ENCODE measurements around the gene GAB2.

GAB2 gene

GRCh38 chr11:78427615-78428265, 10.1 kb upstream of the GAB2 start:
- DNase-seq: peak in 1 of 2 donors; percentile 29

DNA sequence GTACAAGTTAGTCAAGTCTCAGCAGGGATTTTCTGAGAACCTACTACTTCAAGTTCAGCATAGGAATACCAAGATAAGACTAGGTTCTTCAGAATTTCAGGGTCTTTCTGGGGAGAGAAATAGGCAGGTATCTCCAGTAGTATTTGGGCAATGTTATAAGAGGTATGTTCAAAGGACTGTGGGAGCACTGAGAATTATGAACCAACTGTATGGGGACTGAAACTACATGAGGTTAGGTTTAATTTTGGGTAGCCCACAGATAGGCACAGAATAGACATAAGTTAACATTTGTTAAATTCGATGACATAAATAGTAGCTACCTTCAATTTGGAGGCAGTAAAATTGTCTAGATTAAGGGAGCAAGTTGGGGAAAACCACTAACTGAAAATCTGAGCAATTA, 9.2 kb upstream of the GAB2 start:
- DNase-seq: no peak

DNA sequence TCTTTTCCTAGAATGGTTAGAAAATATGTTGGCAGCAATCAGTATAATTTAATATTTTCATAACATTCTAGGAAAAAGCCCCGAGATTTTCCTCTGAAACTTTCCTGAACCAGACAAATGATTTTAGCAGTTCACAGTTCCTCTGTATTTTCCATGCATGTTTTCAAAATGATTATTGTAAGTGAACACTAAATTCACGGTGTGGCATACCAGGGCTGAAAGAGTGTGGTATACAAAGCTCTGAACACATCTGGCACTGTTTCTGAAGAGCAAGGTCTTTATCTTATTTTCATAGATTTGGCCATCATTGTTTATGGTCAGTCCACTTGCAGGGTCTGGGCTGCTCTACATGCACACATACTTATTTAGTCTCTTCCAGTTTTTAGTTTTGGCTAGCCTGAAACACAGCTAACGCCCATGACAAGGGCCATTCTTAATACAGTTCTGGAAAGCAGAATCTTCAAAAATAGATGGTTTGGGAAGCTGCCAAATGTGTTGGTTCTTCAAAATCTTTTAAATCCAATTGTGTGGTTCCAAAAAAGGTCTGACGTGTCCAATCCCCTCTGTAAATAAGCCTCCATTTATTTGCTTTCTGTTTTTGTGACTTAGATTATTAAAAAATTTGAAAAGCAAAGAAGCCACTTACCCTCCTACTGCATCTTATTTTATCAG, 7.9 kb upstream of the GAB2 start:
- DNase-seq: no peak

GRCh38 chr11:78424334-78425270, 7.0 kb upstream of the GAB2 start:
- DNase-seq: peak in 1 of 2 donors; percentile 43

DNA sequence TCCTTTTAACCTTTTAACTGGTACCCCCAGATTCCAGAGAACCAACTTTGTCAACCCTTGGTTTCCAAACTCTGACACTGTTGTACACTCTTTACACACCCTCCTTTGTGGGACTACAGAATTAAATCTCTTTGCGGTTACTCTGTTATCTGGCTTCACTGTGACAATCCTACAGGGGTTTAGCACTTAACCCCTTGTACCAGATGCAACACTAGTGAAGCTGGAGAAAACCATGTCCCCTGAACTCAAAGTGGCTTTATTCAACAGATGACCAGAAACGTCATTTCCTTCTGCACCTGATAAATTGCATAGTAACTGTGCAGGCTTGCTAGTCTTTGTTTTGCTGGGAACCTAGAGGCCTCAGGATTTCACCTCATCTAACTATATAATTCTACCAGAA, 5.6 kb upstream of the GAB2 start:
- no peak for DNase-seq

DNA sequence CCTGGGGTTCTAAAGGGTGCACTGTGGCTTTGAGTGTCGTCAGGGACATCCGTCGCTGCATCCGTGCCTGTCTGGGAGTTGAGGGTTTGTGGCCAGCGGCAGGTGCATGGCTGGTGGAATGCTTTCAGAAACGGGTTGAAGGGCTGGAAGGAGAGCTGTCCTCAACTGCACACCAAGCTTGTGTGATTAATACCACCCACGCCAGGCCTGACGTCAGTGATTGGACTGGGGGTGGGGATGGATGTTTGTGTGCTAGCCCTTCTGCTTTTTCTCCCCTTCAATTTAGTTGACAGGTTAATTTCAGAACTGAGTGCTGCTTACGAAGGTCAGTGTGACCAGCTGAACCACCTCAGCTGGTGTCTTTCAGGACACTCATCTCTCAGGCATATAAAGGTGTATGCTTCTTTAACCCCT, 3.2 kb upstream of the GAB2 start:
- peak in 1 of 2 donors; percentile 79 for DNase-seq

- peak; percentile 54 to 58 for DNase-seq
These were observed 2.7 kb upstream of the GAB2 start for GRCh38 chr11:78420255-78420764.

GRCh38 chr11:78419327-78419726, 1.7 kb upstream of the GAB2 start:
- peak in 1 of 2 donors; percentile 75 for DNase-seq

- DNase-seq: no peak
These were observed 1.1 kb upstream of the GAB2 start for GRCh38 chr11:78418584-78419211.

DNA sequence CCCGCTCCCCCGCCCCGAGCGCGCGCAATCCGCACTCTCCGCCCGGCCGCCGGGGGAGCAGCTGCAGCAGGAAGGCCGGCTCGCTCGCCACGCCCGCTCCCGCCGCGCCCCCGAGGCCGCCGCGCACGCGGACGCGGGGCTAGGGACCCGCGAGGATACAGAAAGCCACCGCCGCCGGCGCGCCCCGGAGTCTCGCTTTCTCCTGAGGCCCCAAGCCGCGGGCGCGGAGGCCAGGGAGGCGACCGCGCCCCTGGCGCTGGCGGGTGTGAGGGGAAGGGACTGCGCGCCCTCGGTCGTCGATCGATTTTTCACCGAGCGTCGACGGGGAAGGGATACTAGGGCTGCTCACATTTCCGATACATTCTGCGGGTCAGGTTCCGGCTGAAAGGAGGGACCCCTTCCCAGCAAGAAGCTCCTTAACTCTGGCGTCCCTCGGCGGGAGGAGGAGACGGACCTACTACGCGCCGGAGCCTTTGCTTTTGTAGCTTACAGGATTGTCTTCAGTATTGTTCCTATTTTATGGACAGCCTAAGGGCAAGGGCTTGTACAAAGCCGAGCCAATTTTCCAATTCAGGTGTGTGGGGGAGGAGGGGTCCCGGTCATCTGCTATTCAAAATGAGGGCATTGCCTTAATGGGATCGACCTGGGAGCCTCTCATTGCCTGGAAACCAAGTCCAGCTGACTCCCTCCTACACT, 416 bp upstream of the GAB2 start:
- DNase-seq: peak; percentile 83

DNA sequence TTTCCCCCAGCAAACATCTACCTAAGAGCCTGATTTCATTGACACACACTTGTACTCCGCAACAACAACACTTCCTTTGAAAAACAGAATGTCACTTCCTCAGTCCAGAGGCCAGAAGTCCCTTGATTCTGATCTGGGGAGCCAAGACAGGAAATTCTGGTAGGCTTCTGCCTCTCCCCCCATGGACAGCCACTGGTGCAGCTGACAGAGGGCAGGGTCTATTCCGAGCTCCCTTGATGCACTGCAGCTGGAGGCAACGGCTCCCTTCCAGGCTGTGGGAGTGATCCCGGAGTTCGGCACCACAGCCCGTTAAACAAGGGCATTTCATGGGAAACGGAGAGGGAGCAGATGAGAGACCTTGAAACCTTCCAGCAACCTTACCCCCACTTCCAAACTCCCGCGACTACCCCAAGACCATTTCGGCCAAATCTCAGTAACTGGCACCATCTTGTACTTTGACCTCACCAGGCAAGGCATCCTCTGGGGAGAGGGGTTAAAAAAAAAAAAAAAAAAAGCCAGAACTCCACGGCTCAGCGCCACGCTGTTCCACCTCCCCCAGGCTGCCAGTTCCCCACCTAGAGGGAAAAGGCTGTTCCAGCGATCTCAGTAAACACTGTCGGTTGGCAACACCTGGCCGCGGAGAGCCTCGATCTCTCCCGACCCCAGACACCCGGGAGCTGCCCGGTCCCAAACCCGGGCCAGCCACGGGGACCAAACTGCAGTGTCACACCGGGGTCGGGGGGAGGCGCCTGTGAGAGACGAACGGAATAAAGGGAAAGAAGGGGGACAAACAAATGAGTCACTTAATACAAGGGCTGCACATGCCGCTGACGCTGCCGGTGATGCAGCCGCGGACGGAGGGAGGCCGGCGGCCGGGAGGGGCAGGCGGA, 1.1 kb downstream of the GAB2 start:
- peak; percentile 81 to 87 for DNase-seq

DNA sequence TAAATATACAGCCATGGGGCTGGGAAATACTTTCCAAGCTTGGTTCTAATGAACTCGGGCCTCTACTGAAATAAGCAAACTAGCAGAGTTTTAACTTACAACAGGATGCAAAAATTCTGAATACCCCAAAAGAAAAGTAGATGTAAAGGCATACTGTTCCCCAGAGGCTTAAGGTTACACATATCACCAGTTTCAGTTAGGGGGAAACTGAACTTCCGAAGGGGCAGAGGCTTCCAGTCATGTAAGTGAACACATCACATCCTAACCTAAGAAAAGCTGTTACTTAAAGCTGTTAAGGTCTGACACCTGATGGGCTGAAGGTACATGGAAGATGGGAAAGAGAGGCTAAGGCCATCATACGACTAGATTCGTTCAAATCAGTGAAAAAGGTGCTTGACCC, 2.3 kb downstream of the GAB2 start:
- DNase-seq: no peak

DNA sequence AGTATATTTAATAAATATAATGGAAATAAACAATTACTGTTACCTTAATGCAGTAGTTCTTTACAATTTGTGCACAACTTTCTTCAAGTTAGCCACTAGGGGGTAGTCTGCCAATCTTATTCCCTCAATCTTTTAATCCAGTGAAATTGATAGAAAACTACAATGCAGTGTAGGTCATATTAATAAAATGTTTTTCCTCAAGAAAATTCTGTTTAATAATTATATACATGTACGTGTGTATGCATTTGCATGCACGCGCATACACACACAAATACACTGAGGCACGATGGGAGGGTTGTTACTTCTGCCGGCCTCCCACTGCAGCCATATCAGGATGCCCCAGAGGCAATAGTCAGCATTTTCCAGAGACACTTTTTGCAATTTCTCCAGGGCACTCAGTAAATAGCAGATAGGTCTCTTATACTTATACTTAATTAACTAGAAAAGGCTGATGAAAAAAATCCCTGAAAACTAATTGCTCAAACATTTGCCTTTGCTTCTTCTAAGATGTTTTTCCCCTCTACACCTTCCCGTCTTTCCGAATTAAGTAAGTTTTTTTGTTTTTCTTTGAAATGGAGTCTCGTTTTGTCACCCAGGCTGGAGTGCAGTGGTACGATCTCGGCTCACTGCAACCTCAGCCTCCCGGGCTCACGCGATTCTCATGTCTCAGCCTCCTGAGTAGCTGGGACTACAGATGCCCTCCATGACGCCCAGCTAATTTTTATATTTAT, 3.1 kb downstream of the GAB2 start:
- DNase-seq: peak in 1 of 2 donors; percentile 39

- no peak for DNase-seq
These were observed 9.0 kb downstream of the GAB2 start for GRCh38 chr11:78408619-78409018.

- DNase-seq: no peak
These were observed 10.9 kb downstream of the GAB2 start for GRCh38 chr11:78406568-78407196.

DNA sequence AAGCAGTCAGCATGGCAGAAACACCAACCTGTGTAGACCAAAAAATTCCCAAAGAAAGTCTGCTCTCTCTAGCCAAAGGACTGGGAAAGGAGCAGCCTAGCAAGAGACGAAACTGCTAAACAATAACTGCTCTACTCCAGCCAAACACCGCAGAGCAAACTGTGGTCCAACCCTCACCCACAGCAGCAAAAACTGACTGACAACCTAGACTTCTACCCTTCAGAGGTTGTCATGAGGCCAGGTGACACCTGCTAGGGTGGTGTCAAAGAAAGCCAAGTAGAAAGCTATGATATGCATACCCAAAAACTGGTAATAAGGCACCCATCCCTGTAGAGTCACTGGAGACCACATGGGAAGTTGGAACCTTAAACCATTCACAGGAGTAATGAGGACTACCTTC, 11.8 kb downstream of the GAB2 start:
- no peak for DNase-seq

GRCh38 chr11:78403781-78404180, 13.8 kb downstream of the GAB2 start:
- DNase-seq: no peak

GRCh38 chr11:78402847-78403246, 14.8 kb downstream of the GAB2 start:
- DNase-seq: no peak

DNA sequence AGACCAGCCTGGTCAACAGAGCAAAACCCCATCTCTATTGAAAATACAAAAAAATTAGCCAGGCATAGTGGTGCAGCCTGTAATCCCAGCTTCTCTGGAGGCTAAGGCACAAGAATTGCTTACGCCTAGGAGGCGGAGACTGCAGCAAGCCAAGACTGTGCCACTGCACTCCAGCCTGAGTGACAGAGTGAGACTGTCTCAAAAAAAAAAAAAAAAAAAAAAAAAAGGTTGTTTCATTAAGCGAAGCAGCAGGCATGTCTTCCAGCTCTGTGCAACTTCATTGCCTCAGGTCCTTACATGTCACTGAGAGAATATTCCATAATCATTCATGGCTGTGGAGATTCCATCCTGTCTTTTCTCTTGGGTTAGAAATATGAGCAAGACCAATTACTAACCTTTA, 16.9 kb downstream of the GAB2 start:
- no peak for DNase-seq

GRCh38 chr11:78400116-78400515, 17.5 kb downstream of the GAB2 start:
- DNase-seq: no peak

Data from CD4-positive, alpha-beta T cell treated with Interleukin-4 for 1 hour (primary cell).